Spleen (tissue), 11 donors: Measurements from ENCODE around the gene APOL3. TPM values are rescaled to one million over a fixed set of nuclear protein-coding genes. Genes with fewer than 3 reads are reported as not detected.
A peak's percentile ranks its signal among the peaks of the same experiment; 100 is the strongest.

Experiments
- DNase-seq: peaks from one replicate; pipeline ENCODE4 v3.0.0-alpha.2; 2020
- H3K27ac ChIP-seq, 8 donors: fragments of 200-600 bp; sonication (generic) in 7 of 8; 1 replicate in 4 of 8; 2 replicates in 4 of 8; pipeline versions ENCODE4 v1.5.0 to v1.8.0; 2016 to 2021; ENCODE audit warnings: inconsistent platforms in 4 of 8, mild to moderate bottlenecking in 4 of 8, moderate library complexity in 1 of 8
- H3K27me3 ChIP-seq, 7 donors: fragments of 200-600 bp; sonication (generic) in 6 of 7; replicated peaks in 1 of 7; 1 replicate in 4 of 7; 2 replicates in 3 of 7; pipeline versions ENCODE4 v1.5.0 to v1.8.0; 2016 to 2021; ENCODE audit warnings: inconsistent platforms in 3 of 7, mild to moderate bottlenecking in 1 of 7
- H3K36me3 ChIP-seq, 6 donors: fragments of 200-600 bp; sonication (generic) in 5 of 6; 1 replicate in 4 of 6; 2 replicates in 2 of 6; pipeline versions ENCODE4 v1.5.0 to v1.8.0; 2016 to 2021; ENCODE audit warnings: inconsistent platforms in 2 of 6
- H3K4me1 ChIP-seq, 6 donors: fragments of 200-600 bp; sonication (generic) in 5 of 6; 1 replicate in 3 of 6; 2 replicates in 3 of 6; pipeline versions ENCODE4 v1.5.0 to v1.8.0; 2016 to 2021; ENCODE audit warnings: inconsistent platforms in 3 of 6
- H3K4me3 ChIP-seq, 8 donors: fragments of 200-600 bp; sonication (generic) in 7 of 8; 1 replicate in 4 of 8; 2 replicates in 4 of 8; pipeline versions ENCODE4 v1.5.0 to v1.8.0; 2016 to 2021; ENCODE audit warnings: inconsistent platforms in 4 of 8, mild to moderate bottlenecking in 4 of 8, moderate library complexity in 2 of 8
- H3K9me3 ChIP-seq, 8 donors: fragments of 200-600 bp; sonication (generic) in 7 of 8; 1 replicate in 4 of 8; 2 replicates in 4 of 8; pipeline versions ENCODE4 v1.5.0 to v1.8.0; 2016 to 2021; ENCODE audit warnings: inconsistent platforms in 4 of 8
- CTCF ChIP-seq, 11 experiments: fragments of 200-600 bp in 7 of 11; fragments of 450-650 bp in 4 of 11; sonication (generic) in 4 of 11; IDR thresholded peaks in 8 of 11; conservative IDR thresholded peaks in 3 of 11; 1 replicate in 7 of 11; 2 replicates in 4 of 11; pipeline versions ENCODE4 v1.4.0 to v1.8.0; 2016 to 2021; ENCODE audit warnings: antibody characterized with exemption in 11 of 11, inconsistent platforms in 4 of 11, mild to moderate bottlenecking in 1 of 11
- POLR2A ChIP-seq, 3 donors: fragments of 450-650 bp; IDR thresholded peaks; one replicate each; pipeline ENCODE4 v1.5.1; 2017; ENCODE audit warnings: antibody characterized with exemption in 3 of 3, mild to moderate bottlenecking in 1 of 3
- POLR2AphosphoS5 ChIP-seq, 3 donors: sonication (generic); formaldehyde crosslinking; IDR thresholded peaks; one replicate each; pipeline ENCODE4 v1.5.1; 2017; ENCODE audit warnings: antibody characterized with exemption in 3 of 3
- WGBS, 5 donors: extraction: QIAGEN DNeasy Blood & Tissue Kit in 3 of 5; methylation state at CpG; one replicate each; pipeline versions ENCODE4 v1.1.5 to v1.1.7; 2013 to 2018; 5-methylcytosine and 5-hydroxymethylcytosine counted together
- intact Hi-C: fragments of 100-400 bp; cut with DNase I; formaldehyde crosslinking; loops from one replicate; pipeline ENCODE4 v1.15.0; 2023; ENCODE audit warnings: low total_unique reads
- polyA plus RNA-seq, 3 donors: library from polyadenylated mRNA; stranded (reverse); fragments of 200-250 nt; gene quantifications; one replicate each; pipeline ENCODE4 v1.2.1, GENCODE V29; 2013
- total RNA-seq, 7 donors: library from RNA; depleted of rRNA in 3 of 7; stranded (reverse); fragments of >200 nt in 3 of 7; fragmentation: NEBNext Ultra II Directional in 4 of 7; extraction: Animal tissue kit (Norgen Biotek cat#: 25700) in 4 of 7; gene quantifications; one replicate each; pipeline versions ENCODE4 v1.1.0 to v1.2.1, GENCODE V29; 2016 to 2021
- donor health status: healthy with polysubstance abuse.
- donor health status: DM: no; HTN: no; CAD: no; lungs with moderate emphysema.
- donor health status: DM: no; HTN: no; CAD: no.
- donor health status: Bipolar disorder and iron deficiency.
- donor health status: healthy.
- donor health status: DM: no; HTN: no; CAD: no.
- donor health status: DM: yes; HTN: yes; CAD: no.

APOL3 gene
- total and polyA plus RNA-seq, 10 donors, result 32.6 to 146 (median 101) TPM

GRCh38 chr22:36180928-36181327, 20.4 kb upstream of the APOL3 start:
- no peak overlapping the region for H3K4me3 ChIP-seq
- no peak overlapping the region for H3K27ac ChIP-seq
- peaks cover 0 to 15% (median 12%) of the 10 kb centered on the region in 6 donors for H3K4me1 ChIP-seq
- H3K9me3 ChIP-seq, result no peaks in the 10 kb centered on the region
- H3K36me3 ChIP-seq, result no peaks in the 10 kb centered on the region
- intact Hi-C loops, result loop anchor here (10.0 kb wide), 1 partner anchor 304 kb away; the partner anchor contains the start of gene TXN2
- WGBS, 5 donors, result 84 to 97% (median 87%) methylated on average over 6 of the region's 6 CpGs
- H3K27me3 ChIP-seq, result no peaks in the 10 kb centered on the region
- no peak for TF ChIP-seq POLR2A (IDR thresholded peaks at IDR 0.05)
- no peak for TF ChIP-seq CTCF (IDR thresholded peaks at IDR 0.05 in 8 of 11, conservative IDR thresholded peaks at IDR 0.05 in 3 of 11)
- TF ChIP-seq POLR2AphosphoS5 (IDR thresholded peaks at IDR 0.05), result no peak
- DNase-seq, result no peak

- H3K27ac ChIP-seq, result no peak overlapping the region
- intact Hi-C loops, result loop anchor here (10.0 kb wide), 1 partner anchor 305 kb away; the partner anchor contains the start of gene TXN2
- peaks cover 0 to 15% (median 12%) of the 10 kb centered on the region in 6 donors for H3K4me1 ChIP-seq
- 50 to 58% (median 54%) methylated on average over 10 to 22 of the region's 22 CpGs for WGBS, 5 donors
- H3K27me3 ChIP-seq, result no peaks in the 10 kb centered on the region
- peak in 2 of 3 donors; percentile 60 to 71 for TF ChIP-seq POLR2AphosphoS5 (IDR thresholded peaks at IDR 0.05)
- TF ChIP-seq POLR2A (IDR thresholded peaks at IDR 0.05), result no peak
- peak; percentile 68 to 94 (median 90) for TF ChIP-seq CTCF (IDR thresholded peaks at IDR 0.05 in 8 of 11, conservative IDR thresholded peaks at IDR 0.05 in 3 of 11)
- no peaks in the 10 kb centered on the region for H3K9me3 ChIP-seq
- no peaks in the 10 kb centered on the region for H3K36me3 ChIP-seq
- DNase-seq, result peak; percentile 95
- no peak overlapping the region for H3K4me3 ChIP-seq
These were observed 19.7 kb upstream of the APOL3 start for GRCh38 chr22:36180038-36180880.

GRCh38 chr22:36177160-36177559, 16.6 kb upstream of the APOL3 start:
- Histone ChIP-seq H3K4me3 (no peak overlapping the region), H3K4me1 (peaks cover 0 to 15% (median 9%) of the 10 kb centered on the region in 6 donors), H3K27me3 (no peaks in the 10 kb centered on the region), H3K9me3 (no peaks in the 10 kb centered on the region), H3K36me3 (no peaks in the 10 kb centered on the region), H3K27ac (no peak overlapping the region)
- DNase-seq, result no peak
- no peak for TF ChIP-seq CTCF (IDR thresholded peaks at IDR 0.05 in 8 of 11, conservative IDR thresholded peaks at IDR 0.05 in 3 of 11)
- TF ChIP-seq POLR2A (IDR thresholded peaks at IDR 0.05), result no peak
- no peak for TF ChIP-seq POLR2AphosphoS5 (IDR thresholded peaks at IDR 0.05)
- intact Hi-C loops, result no loop called here
- 81 to 94% (median 83%) methylated on average over 3 of the region's 3 CpGs for WGBS, 5 donors

- Histone ChIP-seq H3K36me3 (no peaks in the 10 kb centered on the region), H3K4me3 (no peak overlapping the region), H3K4me1 (peaks cover 0 to 15% (median 9%) of the 10 kb centered on the region in 6 donors), H3K27me3 (no peaks in the 10 kb centered on the region), H3K9me3 (no peaks in the 10 kb centered on the region), H3K27ac (no peak overlapping the region)
- DNase-seq, result no peak
- TF ChIP-seq CTCF (IDR thresholded peaks at IDR 0.05 in 8 of 11, conservative IDR thresholded peaks at IDR 0.05 in 3 of 11), result no peak
- TF ChIP-seq POLR2A (IDR thresholded peaks at IDR 0.05), result no peak
- TF ChIP-seq POLR2AphosphoS5 (IDR thresholded peaks at IDR 0.05), result no peak
- intact Hi-C loops, result no loop called here
- 0 to 45% (median 41%) methylated on average over 1 of the region's 1 CpG for WGBS, 5 donors
These were observed 15.3 kb upstream of the APOL3 start for GRCh38 chr22:36175892-36176291.
